IPS DF 6.9 (cell line): ENCODE results near the gene BTRC.

Experiments used
- DNase-seq: peaks from one replicate; pipeline ENCODE4 v3.0.0-alpha.2; 2013; ENCODE audit warnings: low read depth, low spot score
- H3K27ac ChIP-seq: one replicate; pipeline ENCODE4 v1.5.1; 2013; ENCODE audit warnings: low read length, control low read depth
- H3K27me3 ChIP-seq: 2 replicates; pipeline ENCODE4 v1.6.1; 2013; ENCODE audit warnings: mild to moderate bottlenecking, low read length; ENCODE audit not compliant: control insufficient read depth, insufficient read depth
- H3K36me3 ChIP-seq: 2 replicates; pipeline ENCODE4 v1.6.1; 2013; ENCODE audit warnings: low read length; ENCODE audit not compliant: control insufficient read depth, insufficient read depth
- H3K4me1 ChIP-seq: 2 replicates; pipeline ENCODE4 v1.6.1; 2013; ENCODE audit warnings: low read length; ENCODE audit not compliant: control insufficient read depth, insufficient read depth
- H3K4me3 ChIP-seq: 2 replicates; pipeline ENCODE4 v1.5.1; 2013; ENCODE audit warnings: mild to moderate bottlenecking, low read length
- H3K9me3 ChIP-seq: 2 replicates; pipeline ENCODE4 v1.6.1; 2013; ENCODE audit warnings: low read length, inconsistent platforms; ENCODE audit not compliant: control insufficient read depth, insufficient read depth
- WGBS: extraction: QIAGEN DNeasy Blood & Tissue Kit; methylation state at CpG from one replicate; pipeline ENCODE4 v1.1.7; 2013; ENCODE audit warnings: mixed read lengths, missing lambda C conversion rate; ENCODE audit not compliant: insufficient read length, insufficient coverage; 5-methylcytosine and 5-hydroxymethylcytosine counted together

The BTRC gene

GRCh38 chr10:101353692-101354327 is at the start of gene BTRC:
Gene BTRC, plus strand, starts transcription at chr10:101354165. Its CDS starts 16 bp downstream, at chr10:101354181.
- H3K36me3 ChIP-seq = no peaks in the 10 kb centered on the region
- WGBS = no CpG with 5 or more reads among the region's 50 CpGs
- H3K4me3 ChIP-seq = peak within 1 kb of the TSS; percentile 97
- DNase-seq = peak; percentile 99
- H3K27me3 ChIP-seq = no peaks in the 10 kb centered on the region
- H3K4me1 ChIP-seq = no peaks in the 10 kb centered on the region
- no peak within 1 kb of the TSS for H3K27ac ChIP-seq
- no peaks in the 10 kb centered on the region for H3K9me3 ChIP-seq

- H3K27ac ChIP-seq = no peak overlapping the region
- H3K27me3 ChIP-seq = no peaks in the 10 kb centered on the region
- no peak overlapping the region for H3K4me3 ChIP-seq
- H3K36me3 ChIP-seq = no peaks in the 10 kb centered on the region
- no peaks in the 10 kb centered on the region for H3K9me3 ChIP-seq
- no peak for DNase-seq
- no CpG with 5 or more reads among the region's 9 CpGs for WGBS
- no peaks in the 10 kb centered on the region; the same call in 1 of the 2 replicates for H3K4me1 ChIP-seq
Observed at GRCh38 chr10:101304316-101304715, 49.6 kb upstream of the BTRC start.

DNA sequence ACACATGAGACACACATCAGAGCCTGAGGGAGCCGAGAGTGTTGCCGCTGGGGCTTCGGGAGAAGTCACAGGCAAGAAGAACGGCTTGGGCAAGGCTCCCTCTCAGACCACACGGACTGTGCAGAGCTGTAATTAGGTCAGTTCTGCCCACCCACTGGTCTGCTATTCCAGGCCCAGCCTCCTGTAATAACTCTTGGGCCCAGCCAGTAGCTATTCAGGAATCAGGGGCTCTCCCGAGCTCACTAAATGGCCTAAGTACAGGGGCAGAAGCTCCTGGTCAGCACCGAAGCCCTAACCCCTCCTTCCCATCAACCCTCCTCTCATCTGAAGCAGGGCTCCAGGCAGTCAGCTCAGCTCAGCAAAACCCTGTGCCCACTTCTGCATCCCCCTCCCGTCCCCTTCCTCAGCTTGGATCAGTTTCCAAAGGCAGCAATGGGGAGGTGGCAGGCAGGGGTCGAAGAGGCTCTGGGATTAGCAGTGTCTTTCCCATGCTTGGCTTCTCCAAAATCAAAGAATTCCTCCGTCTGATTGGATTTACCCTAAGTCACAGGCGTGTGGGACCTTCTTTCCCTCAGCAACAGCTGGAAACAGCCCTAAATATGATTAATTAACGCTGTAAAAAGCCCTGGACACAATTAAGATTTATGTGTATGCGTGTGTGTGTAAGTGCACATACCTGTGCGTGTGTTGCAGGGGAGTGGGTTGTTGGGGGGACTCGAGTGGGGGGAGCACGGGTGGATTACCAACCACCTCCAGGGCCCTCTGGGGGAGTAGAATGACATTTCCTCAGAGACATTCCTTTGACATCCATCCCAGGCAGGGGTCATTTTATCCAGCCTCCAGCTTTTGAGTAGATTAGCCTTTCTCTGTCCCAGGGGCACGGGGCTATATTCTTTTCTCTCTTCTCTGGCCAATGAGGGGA is 48.4 kb upstream of the BTRC start:
- H3K9me3 ChIP-seq = no peaks in the 10 kb centered on the region
- no peak for DNase-seq
- H3K4me1 ChIP-seq = no peaks in the 10 kb centered on the region; the same call in 1 of the 2 replicates
- H3K27me3 ChIP-seq = no peaks in the 10 kb centered on the region
- no peaks in the 10 kb centered on the region for H3K36me3 ChIP-seq
- no peak overlapping the region for H3K4me3 ChIP-seq
- no peak overlapping the region for H3K27ac ChIP-seq
- no CpG with 5 or more reads among the region's 17 CpGs for WGBS

DNA sequence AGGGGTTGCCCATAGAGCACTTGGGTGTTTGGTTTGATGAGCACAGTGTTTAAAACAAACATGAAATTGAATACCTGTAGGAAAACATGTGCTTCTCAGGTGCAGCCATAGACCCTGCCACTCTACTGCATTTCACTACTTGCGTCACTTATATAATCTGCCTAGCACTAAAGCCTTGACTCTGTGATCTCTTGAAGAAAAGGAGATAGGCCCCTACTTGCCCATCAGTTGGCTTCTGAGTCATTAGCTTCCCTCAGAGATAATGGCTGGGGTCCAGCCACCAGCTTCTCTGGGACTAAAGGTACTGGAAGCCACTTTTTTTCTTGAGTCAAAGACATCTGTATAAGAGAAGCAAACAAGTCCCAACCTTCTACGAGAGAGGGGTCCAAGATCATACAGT is 45.9 kb upstream of the BTRC start:
- no peak for DNase-seq
- H3K36me3 ChIP-seq = no peaks in the 10 kb centered on the region
- H3K27ac ChIP-seq = no peak overlapping the region
- H3K27me3 ChIP-seq = no peaks in the 10 kb centered on the region
- no peaks in the 10 kb centered on the region for H3K9me3 ChIP-seq
- no CpG with 5 or more reads among the region's 2 CpGs for WGBS
- H3K4me1 ChIP-seq = peaks cover 2% of the 10 kb centered on the region; the same call in 1 of the 2 replicates
- no peak overlapping the region for H3K4me3 ChIP-seq

- no peak for DNase-seq
- Histone ChIP-seq H3K27me3 (peaks cover 1% of the 10 kb centered on the region; the same call in 1 of the 2 replicates), H3K4me3 (no peak overlapping the region), H3K4me1 (peaks cover 2% of the 10 kb centered on the region; the same call in 1 of the 2 replicates), H3K36me3 (no peaks in the 10 kb centered on the region), H3K27ac (no peak overlapping the region), H3K9me3 (no peaks in the 10 kb centered on the region)
- WGBS = no CpG with 5 or more reads among the region's 25 CpGs
Observed at GRCh38 chr10:101310529-101311184, 43.3 kb upstream of the BTRC start.

GRCh38 chr10:101311185-101312066 is 42.5 kb upstream of the BTRC start:
- WGBS = no CpG with 5 or more reads among the region's 15 CpGs
- H3K4me3 ChIP-seq = no peak overlapping the region
- H3K9me3 ChIP-seq = no peaks in the 10 kb centered on the region
- no peak for DNase-seq
- H3K36me3 ChIP-seq = no peaks in the 10 kb centered on the region
- H3K4me1 ChIP-seq = peaks cover 2% of the 10 kb centered on the region; the same call in 1 of the 2 replicates
- H3K27me3 ChIP-seq = peaks cover 1% of the 10 kb centered on the region; the same call in 1 of the 2 replicates
- no peak overlapping the region for H3K27ac ChIP-seq

DNA sequence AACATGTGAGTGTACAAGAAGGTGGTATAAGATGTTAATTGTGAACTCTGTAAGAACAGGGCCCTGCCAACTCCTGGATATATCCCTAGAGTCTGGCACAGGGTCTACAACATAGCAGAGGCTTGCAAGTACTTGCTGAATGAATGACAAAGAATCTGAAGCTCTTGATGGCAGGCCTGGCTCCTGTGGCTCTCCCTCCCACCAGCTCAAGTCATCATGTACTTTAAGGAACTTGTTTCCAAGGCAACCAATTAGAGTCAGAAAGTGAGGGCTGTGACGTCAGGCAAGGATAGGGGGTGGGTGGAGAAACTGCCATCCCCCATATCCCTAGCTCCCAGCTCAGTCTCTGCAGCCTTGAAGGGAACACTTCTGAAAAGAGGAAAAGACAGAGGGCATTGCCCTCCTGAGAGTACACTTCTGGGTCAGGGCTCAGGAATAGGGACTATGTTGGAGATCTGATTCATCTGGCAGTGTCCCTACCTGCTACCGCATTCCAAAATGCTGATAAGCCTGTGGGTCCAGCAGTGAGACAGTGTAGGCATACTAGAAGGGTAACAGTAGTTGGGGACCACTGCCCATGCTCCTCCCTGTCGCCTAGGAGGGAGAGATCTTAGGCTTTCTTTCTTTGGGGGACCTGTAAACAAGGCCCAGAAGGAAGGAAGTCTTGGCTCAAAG is 34.6 kb upstream of the BTRC start:
- Histone ChIP-seq H3K9me3 (no peaks in the 10 kb centered on the region), H3K36me3 (no peaks in the 10 kb centered on the region), H3K27ac (no peak overlapping the region), H3K27me3 (peaks cover 1% of the 10 kb centered on the region; the same call in 1 of the 2 replicates), H3K4me3 (no peak overlapping the region), H3K4me1 (no peaks in the 10 kb centered on the region)
- no CpG with 5 or more reads among the region's 3 CpGs for WGBS
- DNase-seq = no peak

DNA sequence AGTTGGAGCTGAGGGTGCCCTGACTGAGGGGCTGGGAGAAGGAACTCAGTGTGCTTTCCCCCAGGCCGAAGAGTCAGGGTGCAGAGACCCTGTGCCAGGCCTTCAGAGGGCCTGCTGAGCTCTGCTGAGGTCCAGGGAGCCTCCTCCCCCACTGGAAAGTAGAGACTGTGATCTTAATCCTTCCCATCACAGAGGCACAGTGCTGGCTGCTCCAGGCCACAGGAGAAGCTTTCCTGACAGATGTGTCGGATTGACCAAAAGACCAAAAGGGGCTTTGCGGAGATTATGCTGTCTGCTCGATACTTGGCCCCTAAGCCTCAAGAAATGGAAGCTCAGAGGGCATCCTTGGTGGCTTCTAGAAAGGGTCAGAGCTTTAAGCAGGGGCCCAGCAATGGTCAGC is 32.9 kb upstream of the BTRC start:
- Histone ChIP-seq H3K4me3 (no peak overlapping the region), H3K36me3 (no peaks in the 10 kb centered on the region), H3K4me1 (no peaks in the 10 kb centered on the region), H3K27me3 (no peaks in the 10 kb centered on the region), H3K9me3 (no peaks in the 10 kb centered on the region), H3K27ac (no peak overlapping the region)
- DNase-seq = no peak
- WGBS = no CpG with 5 or more reads among the region's 4 CpGs

- H3K4me3 ChIP-seq = no peak overlapping the region
- no CpG with 5 or more reads among the region's 21 CpGs for WGBS
- H3K36me3 ChIP-seq = no peaks in the 10 kb centered on the region
- no peaks in the 10 kb centered on the region for H3K4me1 ChIP-seq
- H3K27ac ChIP-seq = no peak overlapping the region
- H3K9me3 ChIP-seq = no peaks in the 10 kb centered on the region
- DNase-seq = no peak
- no peaks in the 10 kb centered on the region for H3K27me3 ChIP-seq
Observed at GRCh38 chr10:101322266-101323108, 31.5 kb upstream of the BTRC start.
